ENCODE data around the gene TUBB2A.
A peak's percentile ranks its signal among the peaks of the same experiment; 100 is the strongest.
"Not testable (repeated sequence)": the region's sequence is repeated elsewhere in the genome, so short reads cannot be mapped to it uniquely, and the experiment has no call there.

The TUBB2A gene

DNA sequence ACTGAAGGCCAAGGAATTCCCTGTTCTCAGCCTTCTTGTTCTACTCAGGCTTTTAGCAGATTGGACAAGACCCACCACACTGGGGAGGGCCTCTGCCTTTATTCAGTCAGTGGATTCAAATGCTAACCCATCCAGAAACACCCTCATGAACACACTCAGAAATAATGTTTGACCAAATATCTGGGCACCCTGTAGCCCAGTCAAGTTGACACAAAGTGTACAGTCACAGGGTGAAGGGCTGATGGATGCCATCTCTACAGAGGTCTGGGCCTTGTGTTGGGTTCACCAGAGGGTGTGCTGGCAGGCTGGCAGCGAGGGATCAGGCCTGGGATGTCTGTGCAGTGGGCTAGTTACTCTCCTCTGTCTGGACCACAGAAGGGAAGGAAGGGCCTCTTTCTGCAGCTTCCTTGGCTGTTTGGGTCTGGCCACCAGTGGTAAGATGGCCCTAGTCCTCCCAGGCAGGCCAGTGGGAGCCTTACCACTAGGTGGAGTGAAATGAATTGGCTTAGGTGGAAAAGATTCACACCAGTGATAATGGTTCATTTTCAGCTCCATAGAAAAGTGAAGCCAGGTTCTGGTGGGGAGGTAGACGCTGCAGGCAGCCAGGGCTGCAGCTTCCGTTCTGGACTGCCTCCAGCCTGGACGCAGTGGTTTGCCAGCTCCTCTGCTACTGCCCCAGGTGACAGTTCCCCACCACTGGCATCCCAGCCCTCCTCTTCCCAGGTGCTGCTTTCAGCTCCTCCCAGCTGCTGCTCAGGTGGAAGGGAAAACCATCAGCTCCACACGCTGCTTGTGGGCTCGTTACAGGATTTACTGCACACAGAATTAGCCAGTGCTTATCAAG lies 9.2 kb downstream of the TUBB2A start:
- no peak for DNase-seq

GRCh38 chr6:3144571-3144970 lies 12.8 kb downstream of the TUBB2A start:
- DNase-seq = no peak

DNA sequence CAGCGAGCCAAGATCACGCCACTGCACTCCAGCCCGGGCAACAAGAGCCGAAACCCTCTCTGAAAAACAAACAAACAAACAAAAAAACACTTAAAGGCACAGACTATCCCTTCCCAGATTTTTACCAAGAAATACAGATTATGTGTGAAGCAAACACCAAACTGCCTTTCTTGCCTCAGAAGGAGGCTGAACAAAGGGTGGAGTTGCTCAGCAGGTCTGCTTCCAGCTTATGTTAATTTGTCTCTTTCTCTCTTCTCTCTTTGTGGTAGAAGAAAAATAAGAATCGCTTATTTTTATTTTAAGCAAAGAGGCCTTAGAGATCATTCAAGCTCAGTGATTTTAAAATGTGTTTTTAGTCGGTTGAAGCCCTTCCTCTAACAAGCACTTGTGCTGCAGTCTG lies 14.2 kb downstream of the TUBB2A start:
- DNase-seq = no peak

GRCh38 chr6:3142536-3142935 lies 14.8 kb downstream of the TUBB2A start:
- DNase-seq = no peak

DNA sequence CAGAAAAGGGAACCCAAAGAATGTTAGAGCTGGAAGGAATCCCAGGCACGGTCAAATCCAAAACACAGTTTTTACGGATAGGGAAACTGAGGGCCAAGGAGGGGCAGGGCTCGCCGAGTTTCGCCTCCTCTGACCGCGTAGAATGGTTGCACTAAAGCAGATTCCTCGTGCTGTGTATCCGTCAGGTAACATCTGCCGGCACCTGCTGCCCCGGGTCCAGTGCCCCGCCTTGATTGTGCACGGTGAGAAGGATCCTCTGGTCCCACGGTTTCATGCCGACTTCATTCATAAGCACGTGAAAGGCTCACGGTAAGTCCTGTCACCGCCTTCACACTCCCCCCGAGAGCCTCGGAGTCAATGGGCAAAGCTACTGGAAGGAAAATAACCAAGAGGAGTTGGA lies 17.1 kb downstream of the TUBB2A start:
- DNase-seq = no peak

DNA sequence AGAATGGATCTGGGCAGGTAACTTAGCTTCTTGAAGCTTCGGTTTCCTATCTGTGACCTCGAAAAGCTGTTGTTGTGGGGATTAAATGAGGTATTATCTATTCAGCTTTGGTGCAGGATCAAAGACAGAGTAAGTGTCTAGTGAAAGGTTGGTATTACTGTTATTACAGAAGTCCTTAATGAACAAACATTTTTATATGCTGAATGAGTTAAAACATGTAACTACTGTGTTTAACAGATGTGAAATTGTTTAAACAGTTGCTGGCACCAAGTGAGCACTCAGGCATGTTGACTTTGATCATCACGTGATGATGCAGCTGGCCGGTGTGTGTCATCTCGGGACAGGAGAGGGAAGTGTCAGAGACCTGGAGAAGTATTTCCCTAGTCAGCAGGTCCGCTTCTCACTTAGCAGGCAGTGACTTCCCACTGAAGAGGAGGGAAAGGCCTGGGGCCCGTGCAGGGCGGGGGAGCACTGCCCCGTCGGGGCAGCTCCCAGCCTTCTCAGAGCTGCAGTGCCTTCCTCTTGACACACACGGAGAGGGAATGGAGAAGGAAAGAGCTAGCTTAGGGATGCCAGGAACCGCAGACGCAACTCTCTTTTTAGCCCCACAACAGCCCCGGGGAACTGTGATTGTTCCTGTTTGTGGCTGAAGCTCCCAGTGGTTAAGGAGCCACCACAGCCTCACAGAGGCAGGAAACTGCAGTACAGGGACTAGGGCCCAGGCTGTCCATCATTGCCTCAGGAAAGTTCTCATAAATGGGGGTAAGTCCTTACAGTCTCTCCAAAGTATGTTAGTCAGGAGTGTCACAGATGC lies 18.0 kb downstream of the TUBB2A start:
- peak; percentile 85 for DNase-seq

DNA sequence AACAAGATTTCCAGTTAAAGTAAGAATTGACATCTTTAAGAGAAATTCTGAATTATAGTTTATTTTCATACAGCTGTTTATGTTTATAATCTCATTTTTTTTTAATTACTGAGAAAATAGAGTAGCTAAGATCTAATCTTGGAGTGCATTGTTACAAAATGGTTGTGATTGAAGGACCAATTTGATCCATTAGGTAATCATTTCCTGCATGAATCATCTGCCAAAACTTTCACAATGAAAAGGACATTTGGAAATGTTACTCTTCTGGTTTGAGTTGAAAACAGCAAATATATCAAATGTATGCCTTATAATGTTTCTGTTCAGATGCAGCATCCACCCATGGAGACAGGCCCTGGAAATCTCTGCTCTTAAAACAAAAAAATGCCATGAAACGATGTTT lies 19.0 kb downstream of the TUBB2A start:
- DNase-seq = peak; percentile 63

DNA sequence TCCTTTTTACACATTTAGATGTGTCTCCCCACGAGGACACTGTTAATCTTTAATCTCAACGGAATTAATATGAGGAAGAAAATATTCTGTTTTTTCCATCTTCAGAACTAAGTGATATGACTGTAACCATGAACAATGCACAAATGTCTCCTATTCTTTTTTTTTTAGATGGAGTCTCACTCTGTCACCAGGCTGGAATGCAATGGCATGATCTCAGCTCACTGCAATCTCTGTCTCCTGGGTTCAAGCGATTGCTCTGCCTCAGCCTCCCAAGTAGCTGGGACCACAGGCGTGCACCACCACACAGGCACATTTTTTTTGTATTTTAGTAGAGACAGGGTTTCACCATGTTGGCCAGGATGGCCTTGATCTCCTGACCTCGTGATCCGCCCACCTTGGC lies 19.5 kb downstream of the TUBB2A start:
- DNase-seq = not testable (repeated sequence)

DNA sequence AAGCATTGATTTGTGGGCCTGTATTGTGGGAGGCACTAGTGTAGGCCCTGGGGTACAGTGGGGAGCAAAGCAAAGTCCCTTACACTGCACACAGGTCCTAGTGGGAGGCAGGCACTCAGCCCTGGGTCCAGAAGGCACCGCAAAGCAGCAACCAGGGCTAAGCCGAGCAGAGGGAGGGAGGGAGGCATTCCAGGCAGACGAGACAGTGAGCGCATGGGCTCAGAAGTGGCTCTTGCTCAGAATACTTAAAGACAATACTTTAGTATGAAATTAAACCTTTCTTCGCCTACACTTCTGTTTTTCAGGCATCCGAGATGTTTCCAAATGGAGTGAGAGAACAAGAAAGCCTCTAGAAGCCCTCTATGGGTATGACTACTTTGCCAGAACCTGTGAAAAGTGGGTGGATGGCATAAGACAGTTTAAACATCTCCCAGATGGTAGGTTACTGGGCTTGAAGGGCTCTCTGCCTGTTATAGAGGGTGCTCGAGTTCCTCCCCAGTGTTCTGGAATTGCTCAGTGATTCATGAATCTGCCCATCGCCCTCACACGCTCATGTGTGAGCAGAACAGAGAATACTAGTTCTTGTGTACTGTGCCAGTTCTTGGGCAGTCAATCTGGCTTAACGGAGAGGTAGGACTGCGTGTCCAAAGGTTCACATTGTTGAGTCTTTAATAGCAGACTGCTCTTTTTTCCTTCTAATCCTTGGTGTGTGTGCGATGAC lies 20.1 kb downstream of the TUBB2A start:
- no peak for DNase-seq

GRCh38 chr6:3136292-3137011 lies 20.9 kb downstream of the TUBB2A start:
- DNase-seq = no peak

GRCh38 chr6:3135668-3136291 lies 21.6 kb downstream of the TUBB2A start:
- no peak for DNase-seq

DNA sequence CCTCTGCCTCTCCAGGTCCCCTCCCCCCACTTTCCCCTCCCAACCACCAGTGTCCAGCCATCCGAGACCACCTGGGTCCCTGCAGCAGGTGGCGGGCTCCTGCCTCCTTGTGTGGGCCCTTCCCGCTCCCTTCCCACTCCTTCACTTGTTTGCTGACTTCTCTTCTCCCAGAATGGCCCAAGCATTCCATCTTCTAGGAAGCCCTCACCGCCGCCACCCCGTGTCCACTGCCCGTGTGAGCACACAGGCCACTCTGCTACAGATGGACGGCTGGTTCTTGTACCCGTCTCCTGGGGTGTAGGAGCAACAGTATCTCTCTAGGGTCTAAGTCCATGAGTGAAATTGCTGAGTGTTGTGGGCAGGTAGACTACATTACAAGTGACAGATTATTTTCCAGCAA lies 23.8 kb downstream of the TUBB2A start:
- DNase-seq = no peak

DNA sequence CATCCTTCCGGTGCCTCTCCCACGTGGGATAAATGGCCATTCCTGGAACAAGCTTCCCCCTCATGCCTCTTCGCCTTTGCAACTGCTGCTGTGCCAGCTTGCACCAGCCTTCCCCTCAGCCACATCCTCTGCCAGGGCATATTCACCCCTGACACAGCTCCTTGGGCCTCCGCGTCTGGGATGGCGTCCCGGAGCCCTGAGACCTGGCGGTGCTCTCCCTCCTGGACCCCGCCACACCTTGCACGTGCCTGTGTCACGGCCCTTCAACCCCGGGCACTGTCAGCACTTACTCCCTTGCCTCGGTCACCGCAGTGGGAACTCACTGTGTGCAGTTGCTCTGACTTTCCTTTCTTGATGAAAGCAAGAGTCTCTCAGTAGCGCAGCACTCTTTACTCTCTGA lies 25.6 kb downstream of the TUBB2A start:
- no peak for DNase-seq

DNA sequence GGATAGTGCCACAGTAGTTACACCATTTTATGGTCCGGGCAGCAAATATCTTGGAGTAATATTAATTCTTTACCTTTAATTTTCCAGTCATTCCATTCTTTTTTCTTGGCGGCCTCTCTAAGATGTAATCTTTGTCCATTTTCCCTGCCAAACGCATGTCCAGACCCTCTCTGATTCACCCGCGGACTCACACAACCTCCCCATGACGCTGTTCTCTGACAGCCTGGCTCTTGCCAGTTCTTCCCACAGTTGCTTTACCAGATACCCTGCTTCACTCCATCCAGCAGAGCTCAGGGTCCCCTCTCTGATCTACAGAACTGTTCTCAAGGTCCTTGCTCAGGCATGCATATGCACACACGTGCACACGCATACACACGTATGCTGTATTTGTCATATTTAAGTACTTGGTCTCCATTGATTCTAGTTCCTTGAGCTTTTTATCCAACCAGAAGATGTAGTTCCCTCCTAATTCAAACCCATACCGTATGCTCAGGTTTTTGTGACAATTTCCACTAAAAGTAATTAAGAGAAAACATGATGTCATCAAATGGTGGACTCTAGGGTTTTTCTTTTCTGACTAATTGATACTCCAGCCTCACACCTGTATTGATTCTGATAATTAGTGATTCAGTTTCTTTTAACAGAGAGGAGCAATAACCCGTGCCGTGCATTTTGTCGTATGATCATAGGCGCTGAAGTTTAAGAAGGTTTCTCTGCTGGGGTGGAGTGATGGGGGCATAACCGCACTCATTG lies 28.8 kb downstream of the TUBB2A start:
- no peak for DNase-seq

DNA sequence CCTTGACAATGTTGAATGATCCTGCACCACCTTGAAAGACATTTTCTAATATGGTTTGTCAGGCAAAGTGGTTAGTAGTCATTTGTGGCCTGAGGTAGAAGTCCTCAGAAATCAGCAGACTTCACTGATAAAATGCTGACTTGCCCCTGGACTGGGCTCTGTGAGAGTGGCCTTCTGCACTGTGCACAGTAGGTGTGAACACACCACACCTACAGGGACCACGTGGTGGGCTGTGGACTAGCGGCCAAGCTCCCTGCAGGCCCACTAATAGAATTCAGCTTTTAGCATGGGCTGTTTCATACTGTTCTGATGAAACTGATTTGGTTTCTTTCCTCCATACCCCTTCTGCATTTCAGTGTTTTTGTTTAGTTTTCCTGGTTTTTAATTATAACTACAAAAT lies 31.5 kb downstream of the TUBB2A start:
- no peak for DNase-seq

DNA sequence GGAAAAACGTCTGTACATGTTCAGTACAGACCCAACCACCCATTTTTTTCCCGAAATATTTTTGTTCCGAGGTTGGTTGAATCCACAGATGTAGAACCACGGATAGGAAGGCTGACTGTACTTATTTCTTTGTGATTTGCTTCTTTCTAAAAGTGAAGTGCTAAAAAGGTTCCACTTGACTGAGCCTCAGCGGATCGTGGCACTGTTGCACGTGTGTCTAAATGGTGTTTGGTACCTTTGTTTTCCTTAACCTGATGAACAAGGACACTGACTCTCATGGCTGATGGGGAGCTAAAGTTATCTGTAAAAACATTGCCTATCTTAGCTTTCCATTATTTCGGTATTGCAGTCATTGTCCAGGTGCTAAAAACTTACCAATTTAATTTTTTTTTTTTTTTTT lies 32.7 kb downstream of the TUBB2A start:
- no peak for DNase-seq

GRCh38 chr6:3122823-3123182 lies 34.5 kb downstream of the TUBB2A start:
- no peak for DNase-seq

DNA sequence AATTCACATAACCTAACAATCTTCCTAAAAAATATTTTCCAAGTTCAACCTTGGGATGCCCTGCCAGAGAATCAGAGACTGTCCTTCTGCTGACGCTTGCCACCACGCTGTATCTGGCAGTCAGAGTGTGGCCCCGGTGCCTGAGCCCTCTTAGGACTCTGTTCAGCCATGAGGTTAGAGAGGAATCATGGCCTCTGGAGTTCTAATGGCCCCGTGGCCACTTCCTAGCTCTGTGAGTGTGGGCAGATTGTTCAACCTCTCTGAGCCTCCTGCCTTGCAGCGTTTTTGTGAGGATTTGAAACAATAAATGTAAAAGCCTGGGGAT lies 36.6 kb downstream of the TUBB2A start:
- no peak for DNase-seq

GRCh38 chr6:3119040-3119723 lies 38.2 kb downstream of the TUBB2A start:
- DNase-seq = peak; percentile 18

- peak; percentile 100 for DNase-seq
These were observed 38.8 kb downstream of the TUBB2A start, which contains the start of gene BPHL for GRCh38 chr6:3118353-3119039. BPHL (plus strand) TSS chr6:3118711; CDS start chr6:3118741, 30 bp downstream.

Measured in suppressor macrophage treated with lipopolysaccharide for 4 hours (primary cell).